HG03439 (cell line): ENCODE measurements around the gene QRICH2.
"Not testable (repeated sequence)": the region's sequence is repeated elsewhere in the genome, so short reads cannot be mapped to it uniquely, and the experiment has no call there.

Experiments
- ATAC-seq: cut with Tn5 transposase; IDR thresholded peaks from one replicate; pipeline ENCODE4 v1.9.1; 2021; ENCODE audit warnings: mild to moderate bottlenecking, moderate library complexity; ENCODE audit not compliant: unreplicated experiment

The QRICH2 gene

GRCh38 chr17:76250141-76250540 lies 57.9 kb downstream of the QRICH2 start:
- ATAC-seq: no peak

GRCh38 chr17:76248013-76248782 lies 59.9 kb downstream of the QRICH2 start:
- no peak for ATAC-seq

- ATAC-seq: no peak
Measured at GRCh38 chr17:76247304-76247703, 60.8 kb downstream of the QRICH2 start.

GRCh38 chr17:76246080-76247066 lies 61.7 kb downstream of the QRICH2 start:
- peak; percentile 92 for ATAC-seq

- not testable (repeated sequence) for ATAC-seq
Measured at GRCh38 chr17:76244721-76245120, 63.4 kb downstream of the QRICH2 start.

- ATAC-seq: no peak
Measured at GRCh38 chr17:76243826-76244679, 64.0 kb downstream of the QRICH2 start.

- ATAC-seq: no peak
Measured at GRCh38 chr17:76241691-76242255, 66.3 kb downstream of the QRICH2 start.

- ATAC-seq: no peak
Measured at GRCh38 chr17:76241204-76241538, 66.9 kb downstream of the QRICH2 start.

- peak; percentile 66 for ATAC-seq
Measured at GRCh38 chr17:76240461-76241203, 67.4 kb downstream of the QRICH2 start, which contains the start of gene RNF157. RNF157 (minus strand) TSS chr17:76240493; CDS start chr17:76240240, 253 bp downstream.

GRCh38 chr17:76239538-76240274 lies 68.4 kb downstream of the QRICH2 start:
- no peak for ATAC-seq

GRCh38 chr17:76238847-76239537 lies 69.1 kb downstream of the QRICH2 start:
- no peak for ATAC-seq

GRCh38 chr17:76237859-76238313 lies 70.2 kb downstream of the QRICH2 start:
- ATAC-seq: no peak

- ATAC-seq: no peak
Measured at GRCh38 chr17:76236603-76237002, 71.5 kb downstream of the QRICH2 start.

- ATAC-seq: no peak
Measured at GRCh38 chr17:76235883-76236282, 72.2 kb downstream of the QRICH2 start.

- ATAC-seq: no peak
Measured at GRCh38 chr17:76234354-76234679, 73.8 kb downstream of the QRICH2 start.

GRCh38 chr17:76233588-76234353 lies 74.3 kb downstream of the QRICH2 start:
- no peak for ATAC-seq

GRCh38 chr17:76232342-76232741 lies 75.7 kb downstream of the QRICH2 start:
- ATAC-seq: no peak

- ATAC-seq: not testable (repeated sequence)
Measured at GRCh38 chr17:76226749-76227148, 81.3 kb downstream of the QRICH2 start.
